SK-N-SH treated with all-trans-retinoic acid at 6 μM for 48 hours (cell line): ENCODE data around the gene KIF6.

Experiments
- ATAC-seq: fragments of 200-7000 bp; cut with Tn5 transposase; 3 replicates; pipeline ENCODE4 v1.9.1; 2020; ENCODE audit warnings: mild to moderate bottlenecking, moderate library complexity
- ARNTL ChIP-seq: fragments of 450-650 bp; formaldehyde crosslinking; IDR thresholded peaks from 2 replicates; pipeline ENCODE4 v1.5.0; 2020; ENCODE audit warnings: low read depth, mild to moderate bottlenecking, moderate library complexity, borderline replicate concordance
- BACH2 ChIP-seq: fragments of 250-450 bp; sonication (Bioruptor Pico); IDR thresholded peaks from 2 replicates; pipeline ENCODE4 v1.9.0; 2021; ENCODE audit warnings: mild to moderate bottlenecking, borderline replicate concordance
- CSDC2 ChIP-seq: fragments of 250-450 bp; sonication (Bioruptor Pico); IDR thresholded peaks from 2 replicates; pipeline ENCODE4 v1.5.0; 2020; ENCODE audit warnings: mild to moderate bottlenecking, moderate library complexity
- ESRRG ChIP-seq: fragments of 250-450 bp; sonication (Bioruptor Pico); IDR thresholded peaks from 2 replicates; pipeline ENCODE4 v1.6.1; 2021; ENCODE audit warnings: mild to moderate bottlenecking
- GLIS3 ChIP-seq: fragments of 250-450 bp; sonication (Bioruptor Pico); IDR thresholded peaks from 2 replicates; pipeline ENCODE4 v1.5.0; 2020; ENCODE audit warnings: mild to moderate bottlenecking, moderate library complexity
- ISL1 ChIP-seq: fragments of 250-450 bp; sonication (Bioruptor Pico); IDR thresholded peaks from 2 replicates; pipeline ENCODE4 v2.1.2; 2022; ENCODE audit warnings: mild to moderate bottlenecking, moderate library complexity
- OSR1 ChIP-seq: fragments of 250-450 bp; sonication (Bioruptor Pico); IDR thresholded peaks from 2 replicates; pipeline ENCODE4 v1.8.0; 2022; ENCODE audit warnings: moderate library complexity, mild to moderate bottlenecking, inconsistent platforms
- PPARA ChIP-seq: fragments of 250-450 bp; sonication (Bioruptor Pico); IDR thresholded peaks from 2 replicates; pipeline ENCODE4 v1.5.0; 2020; ENCODE audit warnings: mild to moderate bottlenecking, borderline replicate concordance
- SNAI2 ChIP-seq: fragments of 250-450 bp; sonication (Bioruptor Pico); IDR thresholded peaks from 2 replicates; pipeline ENCODE4 v1.5.0; 2020; ENCODE audit warnings: mild to moderate bottlenecking, moderate library complexity
- TCF4 ChIP-seq: fragments of 250-450 bp; sonication (Bioruptor Pico); IDR thresholded peaks from 2 replicates; pipeline ENCODE4 v1.8.0; 2021; ENCODE audit warnings: mild to moderate bottlenecking, moderate library complexity, borderline replicate concordance
- TOX ChIP-seq: fragments of 250-450 bp; sonication (Bioruptor Pico); IDR thresholded peaks from 2 replicates; pipeline ENCODE4 v1.8.0; 2021; ENCODE audit warnings: mild to moderate bottlenecking, moderate library complexity, borderline replicate concordance
- ZC3H10 ChIP-seq: fragments of 250-450 bp; sonication (Bioruptor Pico); IDR thresholded peaks from 2 replicates; pipeline ENCODE4 v1.5.1; 2021; ENCODE audit warnings: mild to moderate bottlenecking, moderate library complexity
- ZFP30 ChIP-seq: fragments of 450-650 bp; formaldehyde crosslinking; IDR thresholded peaks from 2 replicates; pipeline ENCODE4 v1.5.0; 2022; ENCODE audit warnings: mild to moderate bottlenecking, moderate library complexity
- ZNF565 ChIP-seq: fragments of 450-650 bp; formaldehyde crosslinking; conservative IDR thresholded peaks from 2 replicates; pipeline ENCODE4 v1.5.0; 2020; ENCODE audit warnings: low read depth, mild to moderate bottlenecking, moderate library complexity
- ZNF70 ChIP-seq: fragments of 450-650 bp; formaldehyde crosslinking; IDR thresholded peaks from 2 replicates; pipeline ENCODE4 v1.5.0; 2020; ENCODE audit warnings: mild to moderate bottlenecking, moderate library complexity
- ZNF8 ChIP-seq: fragments of 450-650 bp; formaldehyde crosslinking; IDR thresholded peaks from 2 replicates; pipeline ENCODE4 v1.5.0; 2020; ENCODE audit warnings: mild to moderate bottlenecking, moderate library complexity
- TF ChIP-seq, protein P1 (sequence below): fragments of 250-450 bp; sonication (Bioruptor Pico); IDR thresholded peaks from 2 replicates; pipeline ENCODE4 v1.5.1; 2020; ENCODE audit warnings: low read depth, mild to moderate bottlenecking, moderate library complexity
- TF ChIP-seq, protein P2 (sequence below): fragments of 250-450 bp; sonication (Bioruptor Pico); IDR thresholded peaks from 2 replicates; pipeline ENCODE4 v1.8.0; 2021; ENCODE audit warnings: low read depth, mild to moderate bottlenecking, moderate library complexity, borderline replicate concordance
- TF ChIP-seq, protein P3 (sequence below): fragments of 250-450 bp; sonication (Bioruptor Pico); IDR thresholded peaks from 2 replicates; pipeline ENCODE4 v1.5.0; 2020; ENCODE audit warnings: mild to moderate bottlenecking, moderate library complexity
- TF ChIP-seq, protein P4 (sequence below): fragments of 250-450 bp; sonication (Bioruptor Pico); IDR thresholded peaks from 2 replicates; pipeline ENCODE4 v1.8.0; 2020; ENCODE audit warnings: mild to moderate bottlenecking, moderate library complexity, borderline replicate concordance
- TF ChIP-seq, protein P5 (sequence below): fragments of 250-450 bp; sonication (Bioruptor Pico); IDR thresholded peaks from 2 replicates; pipeline ENCODE4 v1.5.1; 2021; ENCODE audit warnings: mild to moderate bottlenecking, moderate library complexity

Gene KIF6

DNA sequence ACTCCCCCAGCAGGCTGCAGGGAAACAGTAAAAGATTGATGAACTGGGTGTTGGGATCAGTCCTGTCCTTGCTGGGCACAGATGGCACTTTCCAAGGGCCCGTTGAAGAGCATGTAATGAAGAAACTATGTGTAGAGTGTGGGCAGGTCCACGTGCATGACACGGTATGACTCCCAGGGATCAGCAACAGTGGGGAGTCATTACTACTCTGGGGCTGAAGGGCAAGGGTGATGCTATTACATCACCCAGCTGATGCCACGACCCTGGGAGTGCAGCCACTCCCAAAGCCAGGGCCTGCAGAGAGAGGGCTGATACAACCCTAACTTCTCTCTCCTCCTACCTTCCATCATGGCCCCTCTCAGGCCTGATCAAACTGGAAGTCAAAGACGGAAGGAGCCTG is 431.1 kb downstream of the KIF6 start:
- no peak for ATAC-seq
- TF ChIP-seq PPARA (CRISPR knock-in tag) (no peak), ARNTL (CRISPR knock-in tag) (no peak), CSDC2 (CRISPR knock-in tag) (no peak), TCF4 (no peak)
- TF ChIP-seq, protein P1, sequence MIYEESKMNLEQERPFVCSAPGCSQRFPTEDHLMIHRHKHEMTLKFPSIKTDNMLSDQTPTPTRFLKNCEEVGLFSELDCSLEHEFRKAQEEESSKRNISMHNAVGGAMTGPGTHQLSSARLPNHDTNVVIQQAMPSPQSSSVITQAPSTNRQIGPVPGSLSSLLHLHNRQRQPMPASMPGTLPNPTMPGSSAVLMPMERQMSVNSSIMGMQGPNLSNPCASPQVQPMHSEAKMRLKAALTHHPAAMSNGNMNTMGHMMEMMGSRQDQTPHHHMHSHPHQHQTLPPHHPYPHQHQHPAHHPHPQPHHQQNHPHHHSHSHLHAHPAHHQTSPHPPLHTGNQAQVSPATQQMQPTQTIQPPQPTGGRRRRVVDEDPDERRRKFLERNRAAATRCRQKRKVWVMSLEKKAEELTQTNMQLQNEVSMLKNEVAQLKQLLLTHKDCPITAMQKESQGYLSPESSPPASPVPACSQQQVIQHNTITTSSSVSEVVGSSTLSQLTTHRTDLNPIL: no peak

DNA sequence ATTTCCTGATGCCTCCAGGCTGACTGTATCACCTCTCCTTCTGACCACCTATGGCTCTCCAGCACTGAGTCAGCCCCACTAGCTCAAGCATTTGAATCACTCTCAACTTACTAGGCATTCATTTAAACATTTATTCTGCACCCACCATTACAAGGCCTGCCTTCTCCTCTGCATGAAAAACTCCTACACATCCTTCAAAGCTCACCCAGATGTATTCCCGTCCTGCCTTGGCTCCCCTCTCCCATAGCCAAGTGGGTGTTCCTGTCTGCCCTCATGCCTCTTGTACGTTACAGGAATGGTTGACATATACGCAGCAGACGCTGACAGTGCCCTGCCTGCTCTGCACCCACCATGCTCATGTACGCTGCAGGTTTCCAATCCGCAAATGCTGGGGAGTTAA is 432.6 kb downstream of the KIF6 start:
- TF ChIP-seq SNAI2 (CRISPR knock-in tag) (no peak), ZNF70 (CRISPR knock-in tag) (no peak), CSDC2 (CRISPR knock-in tag) (no peak), TCF4 (no peak), ZC3H10 (CRISPR knock-in tag) (no peak), ESRRG (CRISPR knock-in tag) (no peak), ZNF565 (CRISPR knock-in tag) (no peak), ZNF8 (no peak), ZFP30 (CRISPR knock-in tag) (no peak), OSR1 (CRISPR knock-in tag) (no peak), ARNTL (CRISPR knock-in tag) (no peak), ISL1 (no peak), GLIS3 (CRISPR knock-in tag) (no peak)
- TF ChIP-seq, protein P2, sequence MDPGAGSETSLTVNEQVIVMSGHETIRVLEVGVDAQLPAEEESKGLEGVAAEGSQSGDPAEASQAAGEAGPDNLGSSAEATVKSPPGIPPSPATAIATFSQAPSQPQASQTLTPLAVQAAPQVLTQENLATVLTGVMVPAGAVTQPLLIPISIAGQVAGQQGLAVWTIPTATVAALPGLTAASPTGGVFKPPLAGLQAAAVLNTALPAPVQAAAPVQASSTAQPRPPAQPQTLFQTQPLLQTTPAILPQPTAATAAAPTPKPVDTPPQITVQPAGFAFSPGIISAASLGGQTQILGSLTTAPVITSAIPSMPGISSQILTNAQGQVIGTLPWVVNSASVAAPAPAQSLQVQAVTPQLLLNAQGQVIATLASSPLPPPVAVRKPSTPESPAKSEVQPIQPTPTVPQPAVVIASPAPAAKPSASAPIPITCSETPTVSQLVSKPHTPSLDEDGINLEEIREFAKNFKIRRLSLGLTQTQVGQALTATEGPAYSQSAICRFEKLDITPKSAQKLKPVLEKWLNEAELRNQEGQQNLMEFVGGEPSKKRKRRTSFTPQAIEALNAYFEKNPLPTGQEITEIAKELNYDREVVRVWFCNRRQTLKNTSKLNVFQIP (CRISPR knock-in tag): no peak
- TF ChIP-seq, protein P3, sequence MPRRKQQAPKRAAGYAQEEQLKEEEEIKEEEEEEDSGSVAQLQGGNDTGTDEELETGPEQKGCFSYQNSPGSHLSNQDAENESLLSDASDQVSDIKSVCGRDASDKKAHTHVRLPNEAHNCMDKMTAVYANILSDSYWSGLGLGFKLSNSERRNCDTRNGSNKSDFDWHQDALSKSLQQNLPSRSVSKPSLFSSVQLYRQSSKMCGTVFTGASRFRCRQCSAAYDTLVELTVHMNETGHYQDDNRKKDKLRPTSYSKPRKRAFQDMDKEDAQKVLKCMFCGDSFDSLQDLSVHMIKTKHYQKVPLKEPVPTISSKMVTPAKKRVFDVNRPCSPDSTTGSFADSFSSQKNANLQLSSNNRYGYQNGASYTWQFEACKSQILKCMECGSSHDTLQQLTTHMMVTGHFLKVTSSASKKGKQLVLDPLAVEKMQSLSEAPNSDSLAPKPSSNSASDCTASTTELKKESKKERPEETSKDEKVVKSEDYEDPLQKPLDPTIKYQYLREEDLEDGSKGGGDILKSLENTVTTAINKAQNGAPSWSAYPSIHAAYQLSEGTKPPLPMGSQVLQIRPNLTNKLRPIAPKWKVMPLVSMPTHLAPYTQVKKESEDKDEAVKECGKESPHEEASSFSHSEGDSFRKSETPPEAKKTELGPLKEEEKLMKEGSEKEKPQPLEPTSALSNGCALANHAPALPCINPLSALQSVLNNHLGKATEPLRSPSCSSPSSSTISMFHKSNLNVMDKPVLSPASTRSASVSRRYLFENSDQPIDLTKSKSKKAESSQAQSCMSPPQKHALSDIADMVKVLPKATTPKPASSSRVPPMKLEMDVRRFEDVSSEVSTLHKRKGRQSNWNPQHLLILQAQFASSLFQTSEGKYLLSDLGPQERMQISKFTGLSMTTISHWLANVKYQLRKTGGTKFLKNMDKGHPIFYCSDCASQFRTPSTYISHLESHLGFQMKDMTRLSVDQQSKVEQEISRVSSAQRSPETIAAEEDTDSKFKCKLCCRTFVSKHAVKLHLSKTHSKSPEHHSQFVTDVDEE: no peak
- TF ChIP-seq, protein P4, sequence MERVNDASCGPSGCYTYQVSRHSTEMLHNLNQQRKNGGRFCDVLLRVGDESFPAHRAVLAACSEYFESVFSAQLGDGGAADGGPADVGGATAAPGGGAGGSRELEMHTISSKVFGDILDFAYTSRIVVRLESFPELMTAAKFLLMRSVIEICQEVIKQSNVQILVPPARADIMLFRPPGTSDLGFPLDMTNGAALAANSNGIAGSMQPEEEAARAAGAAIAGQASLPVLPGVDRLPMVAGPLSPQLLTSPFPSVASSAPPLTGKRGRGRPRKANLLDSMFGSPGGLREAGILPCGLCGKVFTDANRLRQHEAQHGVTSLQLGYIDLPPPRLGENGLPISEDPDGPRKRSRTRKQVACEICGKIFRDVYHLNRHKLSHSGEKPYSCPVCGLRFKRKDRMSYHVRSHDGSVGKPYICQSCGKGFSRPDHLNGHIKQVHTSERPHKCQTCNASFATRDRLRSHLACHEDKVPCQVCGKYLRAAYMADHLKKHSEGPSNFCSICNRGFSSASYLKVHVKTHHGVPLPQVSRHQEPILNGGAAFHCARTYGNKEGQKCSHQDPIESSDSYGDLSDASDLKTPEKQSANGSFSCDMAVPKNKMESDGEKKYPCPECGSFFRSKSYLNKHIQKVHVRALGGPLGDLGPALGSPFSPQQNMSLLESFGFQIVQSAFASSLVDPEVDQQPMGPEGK: no peak
- TF ChIP-seq, protein P5, sequence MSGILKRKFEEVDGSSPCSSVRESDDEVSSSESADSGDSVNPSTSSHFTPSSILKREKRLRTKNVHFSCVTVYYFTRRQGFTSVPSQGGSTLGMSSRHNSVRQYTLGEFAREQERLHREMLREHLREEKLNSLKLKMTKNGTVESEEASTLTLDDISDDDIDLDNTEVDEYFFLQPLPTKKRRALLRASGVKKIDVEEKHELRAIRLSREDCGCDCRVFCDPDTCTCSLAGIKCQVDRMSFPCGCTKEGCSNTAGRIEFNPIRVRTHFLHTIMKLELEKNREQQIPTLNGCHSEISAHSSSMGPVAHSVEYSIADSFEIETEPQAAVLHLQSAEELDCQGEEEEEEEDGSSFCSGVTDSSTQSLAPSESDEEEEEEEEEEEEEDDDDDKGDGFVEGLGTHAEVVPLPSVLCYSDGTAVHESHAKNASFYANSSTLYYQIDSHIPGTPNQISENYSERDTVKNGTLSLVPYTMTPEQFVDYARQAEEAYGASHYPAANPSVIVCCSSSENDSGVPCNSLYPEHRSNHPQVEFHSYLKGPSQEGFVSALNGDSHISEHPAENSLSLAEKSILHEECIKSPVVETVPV (CRISPR knock-in tag): no peak
- TF ChIP-seq, protein P1: no peak
- no peak for ATAC-seq

DNA sequence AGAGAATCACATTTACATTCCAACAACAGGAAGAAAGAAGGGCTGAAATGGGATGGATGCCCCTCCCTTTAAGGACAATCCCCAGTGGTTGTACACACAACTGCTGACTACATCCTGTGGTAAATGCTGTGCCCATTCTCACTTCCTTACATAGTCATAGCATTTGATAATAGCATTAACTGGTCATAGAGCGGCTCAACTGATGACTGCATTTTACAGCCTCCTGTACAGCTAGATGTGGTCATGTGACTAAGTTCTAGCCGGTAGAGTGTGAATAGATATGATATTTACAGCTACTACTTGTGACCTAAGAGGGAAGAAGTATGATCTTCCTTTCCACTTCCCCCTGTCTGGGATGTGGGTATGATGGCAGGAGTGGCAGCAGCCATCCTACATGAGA is 435.7 kb downstream of the KIF6 start:
- TF ChIP-seq ZNF70 (CRISPR knock-in tag): no peak
- TF ChIP-seq GLIS3 (CRISPR knock-in tag): no peak
- TF ChIP-seq, protein P4: no peak
- no peak for TF ChIP-seq TOX (CRISPR knock-in tag)
- no peak for TF ChIP-seq ZNF8
- no peak for TF ChIP-seq BACH2 (CRISPR knock-in tag)
- ATAC-seq: no peak
